HepG2 (cell line): ENCODE data around the gene HNRNPF.

Source experiments
- CBFB ChIP-seq: sonication (generic); formaldehyde crosslinking; IDR thresholded peaks from 2 replicates; pipeline ENCODE4 v1.4.0; 2020; ENCODE audit warnings: missing genetic modification reagents
- CEBPB ChIP-seq: IDR thresholded peaks from 2 replicates; pipeline ENCODE4 v1.6.1; 2011; ENCODE audit warnings: low read depth, low read length, improper control_type of control experiment, borderline replicate concordance
- FOXA1 ChIP-seq, 2 experiments: fragments of 450-650 bp in 1 of 2; sonication (generic) in 1 of 2; formaldehyde crosslinking in 1 of 2; IDR thresholded peaks; 2 replicates each; pipeline versions ENCODE4 v1.4.0 to v1.6.1; 2016 to 2020; ENCODE audit warnings: missing genetic modification reagents in 1 of 2
- KDM1A ChIP-seq: IDR thresholded peaks from 2 replicates; pipeline ENCODE4 v1.6.1; 2016; ENCODE audit warnings: missing compliant biosample characterization
- POLR2A ChIP-seq, 2 experiments: IDR thresholded peaks; 2 replicates each; pipeline ENCODE4 v1.6.1; 2011; ENCODE audit warnings: low read depth in 2 of 2, low read length in 2 of 2, mild to moderate bottlenecking in 1 of 2, moderate library complexity in 1 of 2; ENCODE audit not compliant: insufficient read depth in 1 of 2
- SP1 ChIP-seq, 2 experiments: fragments of 450-650 bp in 1 of 2; sonication (generic) in 1 of 2; formaldehyde crosslinking in 1 of 2; IDR thresholded peaks; 2 replicates each; pipeline versions ENCODE4 v1.4.0 to v1.6.1; 2016 to 2020; ENCODE audit warnings: missing genetic modification reagents in 1 of 2
- ZKSCAN1 ChIP-seq: fragments of 150-350 bp; IDR thresholded peaks from 2 replicates; pipeline ENCODE4 v1.6.1; 2014; ENCODE audit warnings: low read length
- ZNF180 ChIP-seq: sonication (generic); formaldehyde crosslinking; IDR thresholded peaks from 2 replicates; pipeline ENCODE4 v1.4.0; 2020; ENCODE audit warnings: low read depth, missing genetic modification reagents, borderline replicate concordance
- TF ChIP-seq, protein P1 (sequence below): IDR thresholded peaks from 2 replicates; pipeline ENCODE4 v1.6.1; 2012; ENCODE audit warnings: inconsistent platforms
- TF ChIP-seq, protein P2 (sequence below): sonication (generic); formaldehyde crosslinking; IDR thresholded peaks from 2 replicates; pipeline ENCODE4 v1.8.0; 2022; ENCODE audit warnings: low read depth, missing genetic modification reagents
- TF ChIP-seq, protein P3 (sequence below): sonication (generic); formaldehyde crosslinking; IDR thresholded peaks from 2 replicates; pipeline ENCODE4 v1.5.0; 2020; ENCODE audit warnings: mild to moderate bottlenecking, missing genetic modification reagents, moderate library complexity
- TF ChIP-seq, protein P4 (sequence below): sonication (generic); formaldehyde crosslinking; IDR thresholded peaks from 2 replicates; pipeline ENCODE4 v1.4.0; 2020; ENCODE audit warnings: missing genetic modification reagents
- TF ChIP-seq, protein P5 (sequence below): IDR thresholded peaks from 2 replicates; pipeline ENCODE4 v1.6.1; 2016; ENCODE audit warnings: low read depth
- TF ChIP-seq, protein P6 (sequence below): sonication (generic); formaldehyde crosslinking; IDR thresholded peaks from 2 replicates; pipeline ENCODE4 v1.4.0; 2020; ENCODE audit warnings: missing genetic modification reagents, borderline replicate concordance

DNA sequence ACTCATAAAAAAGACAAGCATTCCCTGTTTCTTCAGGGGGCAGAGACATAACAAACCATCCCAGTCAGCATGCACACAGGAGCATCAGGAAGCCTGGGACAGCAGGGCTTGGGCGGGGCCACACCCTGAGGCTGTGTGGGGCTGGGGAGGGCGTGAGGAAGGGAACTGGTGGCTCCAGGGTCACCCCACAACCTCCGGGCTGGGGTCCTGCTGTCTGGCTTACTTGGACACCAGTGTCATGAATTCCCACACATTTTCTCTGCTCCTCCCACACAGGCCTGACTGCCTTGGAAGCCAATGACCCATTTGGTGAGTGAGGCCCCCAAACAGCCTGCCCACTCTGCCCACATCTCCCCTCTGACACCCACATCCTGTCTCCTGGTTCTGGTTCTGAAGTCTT is 34.8 kb downstream of the HNRNPF start:
- TF ChIP-seq, protein P1, sequence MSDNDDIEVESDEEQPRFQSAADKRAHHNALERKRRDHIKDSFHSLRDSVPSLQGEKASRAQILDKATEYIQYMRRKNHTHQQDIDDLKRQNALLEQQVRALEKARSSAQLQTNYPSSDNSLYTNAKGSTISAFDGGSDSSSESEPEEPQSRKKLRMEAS = no peak
- TF ChIP-seq KDM1A (CRISPR knock-in tag) = no peak
- TF ChIP-seq, protein P2, sequence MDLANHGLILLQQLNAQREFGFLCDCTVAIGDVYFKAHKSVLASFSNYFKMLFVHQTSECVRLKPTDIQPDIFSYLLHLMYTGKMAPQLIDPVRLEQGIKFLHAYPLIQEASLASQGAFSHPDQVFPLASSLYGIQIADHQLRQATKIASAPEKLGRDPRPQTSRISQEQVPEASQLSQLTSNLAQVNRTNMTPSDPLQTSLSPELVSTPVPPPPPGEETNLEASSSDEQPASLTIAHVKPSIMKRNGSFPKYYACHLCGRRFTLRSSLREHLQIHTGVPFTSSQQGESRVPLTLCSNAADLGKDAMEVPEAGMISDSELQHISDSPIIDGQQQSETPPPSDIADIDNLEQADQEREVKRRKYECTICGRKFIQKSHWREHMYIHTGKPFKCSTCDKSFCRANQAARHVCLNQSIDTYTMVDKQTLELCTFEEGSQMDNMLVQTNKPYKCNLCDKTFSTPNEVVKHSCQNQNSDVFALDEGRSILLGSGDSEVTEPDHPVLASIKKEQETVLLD (CRISPR knock-in tag) = no peak
- TF ChIP-seq, protein P3, sequence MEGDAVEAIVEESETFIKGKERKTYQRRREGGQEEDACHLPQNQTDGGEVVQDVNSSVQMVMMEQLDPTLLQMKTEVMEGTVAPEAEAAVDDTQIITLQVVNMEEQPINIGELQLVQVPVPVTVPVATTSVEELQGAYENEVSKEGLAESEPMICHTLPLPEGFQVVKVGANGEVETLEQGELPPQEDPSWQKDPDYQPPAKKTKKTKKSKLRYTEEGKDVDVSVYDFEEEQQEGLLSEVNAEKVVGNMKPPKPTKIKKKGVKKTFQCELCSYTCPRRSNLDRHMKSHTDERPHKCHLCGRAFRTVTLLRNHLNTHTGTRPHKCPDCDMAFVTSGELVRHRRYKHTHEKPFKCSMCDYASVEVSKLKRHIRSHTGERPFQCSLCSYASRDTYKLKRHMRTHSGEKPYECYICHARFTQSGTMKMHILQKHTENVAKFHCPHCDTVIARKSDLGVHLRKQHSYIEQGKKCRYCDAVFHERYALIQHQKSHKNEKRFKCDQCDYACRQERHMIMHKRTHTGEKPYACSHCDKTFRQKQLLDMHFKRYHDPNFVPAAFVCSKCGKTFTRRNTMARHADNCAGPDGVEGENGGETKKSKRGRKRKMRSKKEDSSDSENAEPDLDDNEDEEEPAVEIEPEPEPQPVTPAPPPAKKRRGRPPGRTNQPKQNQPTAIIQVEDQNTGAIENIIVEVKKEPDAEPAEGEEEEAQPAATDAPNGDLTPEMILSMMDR (CRISPR knock-in tag) = no peak
- no peak for TF ChIP-seq CBFB
- TF ChIP-seq SP1 (IDR thresholded peaks at IDR 0.05) = no peak
- no peak for TF ChIP-seq SP1 (CRISPR knock-in tag; IDR thresholded peaks at IDR 0.05)
- no peak for TF ChIP-seq ZKSCAN1
- TF ChIP-seq POLR2A (IDR thresholded peaks at IDR 0.05; ENCODE audit: insufficient read depth in 1 of 2, low read depth in 2 of 2, low read length in 2 of 2) = no peak
- TF ChIP-seq, protein P4, sequence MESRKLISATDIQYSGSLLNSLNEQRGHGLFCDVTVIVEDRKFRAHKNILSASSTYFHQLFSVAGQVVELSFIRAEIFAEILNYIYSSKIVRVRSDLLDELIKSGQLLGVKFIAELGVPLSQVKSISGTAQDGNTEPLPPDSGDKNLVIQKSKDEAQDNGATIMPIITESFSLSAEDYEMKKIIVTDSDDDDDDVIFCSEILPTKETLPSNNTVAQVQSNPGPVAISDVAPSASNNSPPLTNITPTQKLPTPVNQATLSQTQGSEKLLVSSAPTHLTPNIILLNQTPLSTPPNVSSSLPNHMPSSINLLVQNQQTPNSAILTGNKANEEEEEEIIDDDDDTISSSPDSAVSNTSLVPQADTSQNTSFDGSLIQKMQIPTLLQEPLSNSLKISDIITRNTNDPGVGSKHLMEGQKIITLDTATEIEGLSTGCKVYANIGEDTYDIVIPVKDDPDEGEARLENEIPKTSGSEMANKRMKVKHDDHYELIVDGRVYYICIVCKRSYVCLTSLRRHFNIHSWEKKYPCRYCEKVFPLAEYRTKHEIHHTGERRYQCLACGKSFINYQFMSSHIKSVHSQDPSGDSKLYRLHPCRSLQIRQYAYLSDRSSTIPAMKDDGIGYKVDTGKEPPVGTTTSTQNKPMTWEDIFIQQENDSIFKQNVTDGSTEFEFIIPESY (CRISPR knock-in tag) = no peak
- no peak for TF ChIP-seq CEBPB
- no peak for TF ChIP-seq ZNF180 (CRISPR knock-in tag)
- TF ChIP-seq, protein P5, sequence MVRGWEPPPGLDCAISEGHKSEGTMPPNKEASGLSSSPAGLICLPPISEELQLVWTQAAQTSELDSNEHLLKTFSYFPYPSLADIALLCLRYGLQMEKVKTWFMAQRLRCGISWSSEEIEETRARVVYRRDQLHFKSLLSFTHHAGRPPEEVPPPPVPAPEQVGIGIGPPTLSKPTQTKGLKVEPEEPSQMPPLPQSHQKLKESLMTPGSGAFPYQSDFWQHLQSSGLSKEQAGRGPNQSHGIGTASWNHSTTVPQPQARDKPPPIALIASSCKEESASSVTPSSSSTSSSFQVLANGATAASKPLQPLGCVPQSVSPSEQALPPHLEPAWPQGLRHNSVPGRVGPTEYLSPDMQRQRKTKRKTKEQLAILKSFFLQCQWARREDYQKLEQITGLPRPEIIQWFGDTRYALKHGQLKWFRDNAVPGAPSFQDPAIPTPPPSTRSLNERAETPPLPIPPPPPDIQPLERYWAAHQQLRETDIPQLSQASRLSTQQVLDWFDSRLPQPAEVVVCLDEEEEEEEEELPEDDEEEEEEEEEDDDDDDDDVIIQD = no peak
- TF ChIP-seq, protein P6, sequence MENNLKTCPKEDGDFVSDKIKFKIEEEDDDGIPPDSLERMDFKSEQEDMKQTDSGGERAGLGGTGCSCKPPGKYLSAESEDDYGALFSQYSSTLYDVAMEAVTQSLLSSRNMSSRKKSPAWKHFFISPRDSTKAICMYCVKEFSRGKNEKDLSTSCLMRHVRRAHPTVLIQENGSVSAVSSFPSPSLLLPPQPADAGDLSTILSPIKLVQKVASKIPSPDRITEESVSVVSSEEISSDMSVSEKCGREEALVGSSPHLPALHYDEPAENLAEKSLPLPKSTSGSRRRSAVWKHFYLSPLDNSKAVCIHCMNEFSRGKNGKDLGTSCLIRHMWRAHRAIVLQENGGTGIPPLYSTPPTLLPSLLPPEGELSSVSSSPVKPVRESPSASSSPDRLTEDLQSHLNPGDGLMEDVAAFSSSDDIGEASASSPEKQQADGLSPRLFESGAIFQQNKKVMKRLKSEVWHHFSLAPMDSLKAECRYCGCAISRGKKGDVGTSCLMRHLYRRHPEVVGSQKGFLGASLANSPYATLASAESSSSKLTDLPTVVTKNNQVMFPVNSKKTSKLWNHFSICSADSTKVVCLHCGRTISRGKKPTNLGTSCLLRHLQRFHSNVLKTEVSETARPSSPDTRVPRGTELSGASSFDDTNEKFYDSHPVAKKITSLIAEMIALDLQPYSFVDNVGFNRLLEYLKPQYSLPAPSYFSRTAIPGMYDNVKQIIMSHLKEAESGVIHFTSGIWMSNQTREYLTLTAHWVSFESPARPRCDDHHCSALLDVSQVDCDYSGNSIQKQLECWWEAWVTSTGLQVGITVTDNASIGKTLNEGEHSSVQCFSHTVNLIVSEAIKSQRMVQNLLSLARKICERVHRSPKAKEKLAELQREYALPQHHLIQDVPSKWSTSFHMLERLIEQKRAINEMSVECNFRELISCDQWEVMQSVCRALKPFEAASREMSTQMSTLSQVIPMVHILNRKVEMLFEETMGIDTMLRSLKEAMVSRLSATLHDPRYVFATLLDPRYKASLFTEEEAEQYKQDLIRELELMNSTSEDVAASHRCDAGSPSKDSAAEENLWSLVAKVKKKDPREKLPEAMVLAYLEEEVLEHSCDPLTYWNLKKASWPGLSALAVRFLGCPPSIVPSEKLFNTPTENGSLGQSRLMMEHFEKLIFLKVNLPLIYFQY (CRISPR knock-in tag) = no peak
- TF ChIP-seq FOXA1 (IDR thresholded peaks at IDR 0.05) = no peak
- no peak for TF ChIP-seq FOXA1 (CRISPR knock-in tag; IDR thresholded peaks at IDR 0.05)
